Peyer's patch (tissue), 4 donors: ENCODE results near the gene TMEM89.

ENCODE experiments used
- CTCF ChIP-seq, 6 experiments: fragments of 450-650 bp in 4 of 6; fragments of 200-600 bp in 2 of 6; sonication (generic) in 1 of 6; IDR thresholded peaks; one replicate each; pipeline ENCODE4 v1.5.1; 2017 to 2019; ENCODE audit warnings: antibody characterized with exemption in 6 of 6, mild to moderate bottlenecking in 3 of 6, moderate library complexity in 1 of 6
- POLR2A ChIP-seq, 2 donors: fragments of 450-650 bp; IDR thresholded peaks; one replicate each; pipeline ENCODE4 v1.5.1; 2017; ENCODE audit warnings: antibody characterized with exemption in 2 of 2, mild to moderate bottlenecking in 2 of 2, moderate library complexity in 2 of 2

GRCh38 chr3:48647714-48648113 lies 26.1 kb upstream of the TMEM89 start:
- TF ChIP-seq CTCF (IDR thresholded peaks at IDR 0.05) (no peak), POLR2A (IDR thresholded peaks at IDR 0.05) (no peak)
